Measurements from ENCODE around the gene CTDSP2. TPM values are rescaled to one million over a fixed set of nuclear protein-coding genes. Genes with fewer than 3 reads are reported as not detected.
"Not testable (repeated sequence)": the region's sequence is repeated elsewhere in the genome, so short reads cannot be mapped to it uniquely, and the experiment has no call there.

The CTDSP2 gene
- total and polyA plus RNA-seq, 2 experiments from 2014 or later: 52.7 to 97.3 TPM

GRCh38 chr12:57776247-57776587, 70.3 kb downstream of the CTDSP2 start:
- H3K27ac ChIP-seq: no peak overlapping the region
- no peaks in the 10 kb centered on the region for H3K9me3 ChIP-seq (ENCODE audit: low read depth)
- no peaks in the 10 kb centered on the region; the same call in 1 of the 2 replicates for H3K4me1 ChIP-seq (ENCODE audit: insufficient read depth)
- WGBS, 2 experiments (ENCODE audit: low coverage in 1 of 2, low lambda C conversion rate in 2 of 2, missing lambda C conversion rate in 2 of 2): 69 to 90% methylated on average over 2 of the region's 2 CpGs
- TF ChIP-seq EZH2phosphoT487 (IDR thresholded peaks at IDR 0.05; ENCODE audit: insufficient read depth, low read depth) (no peak), EZH2 (IDR thresholded peaks at IDR 0.05; ENCODE audit: insufficient read depth, poor library complexity, severe bottlenecking) (no peak)
- in situ Hi-C loops (cut with MboI): no loop called here
- H3K79me2 ChIP-seq (ENCODE audit: insufficient read depth): peaks cover 20% of the 10 kb centered on the region
- no peak for DNase-seq
- H3K4me2 ChIP-seq (ENCODE audit: unreplicated experiment): no peak overlapping the region
- H3K9me2 ChIP-seq (ENCODE audit: insufficient read depth): no peaks in the 10 kb centered on the region
- no peak overlapping the region for H3K9ac ChIP-seq
- H4K20me1 ChIP-seq (ENCODE audit: insufficient read depth): no peaks in the 10 kb centered on the region
- no peak overlapping the region for H3K4me3 ChIP-seq
- peaks cover 6% of the 10 kb centered on the region for H3F3A ChIP-seq (ENCODE audit: insufficient read depth)
- H3K36me3 ChIP-seq (ENCODE audit: low read depth): no peaks in the 10 kb centered on the region
- H2AFZ ChIP-seq: no peak overlapping the region
- H3K27me3 ChIP-seq (replicated peaks; ENCODE audit: insufficient read depth): no peaks in the 10 kb centered on the region

GRCh38 chr12:57775563-57776246, 70.8 kb downstream of the CTDSP2 start:
- no peaks in the 10 kb centered on the region for H3K9me3 ChIP-seq (ENCODE audit: low read depth)
- WGBS, 2 experiments (ENCODE audit: low coverage in 1 of 2, low lambda C conversion rate in 2 of 2, missing lambda C conversion rate in 2 of 2): 72 to 76% methylated on average over 4 of the region's 4 CpGs
- H3K4me3 ChIP-seq: no peak overlapping the region
- DNase-seq: no peak
- H4K20me1 ChIP-seq (ENCODE audit: insufficient read depth): no peaks in the 10 kb centered on the region
- H3K79me2 ChIP-seq (ENCODE audit: insufficient read depth): peaks cover 25% of the 10 kb centered on the region
- H3F3A ChIP-seq (ENCODE audit: insufficient read depth): peaks cover under 1% of the 10 kb centered on the region; the same call in 1 of the 2 replicates
- H3K9me2 ChIP-seq (ENCODE audit: insufficient read depth): no peaks in the 10 kb centered on the region
- no peaks in the 10 kb centered on the region for H3K27me3 ChIP-seq (replicated peaks; ENCODE audit: insufficient read depth)
- TF ChIP-seq EZH2 (IDR thresholded peaks at IDR 0.05; ENCODE audit: insufficient read depth, poor library complexity, severe bottlenecking) (no peak), EZH2phosphoT487 (IDR thresholded peaks at IDR 0.05; ENCODE audit: insufficient read depth, low read depth) (no peak)
- H3K9ac ChIP-seq: no peak overlapping the region
- no peaks in the 10 kb centered on the region for H3K36me3 ChIP-seq (ENCODE audit: low read depth)
- in situ Hi-C loops (cut with MboI): no loop called here
- peaks cover 3% of the 10 kb centered on the region for H3K4me1 ChIP-seq (ENCODE audit: insufficient read depth)
- H2AFZ ChIP-seq: no peak overlapping the region
- H3K4me2 ChIP-seq (ENCODE audit: unreplicated experiment): no peak overlapping the region
- no peak overlapping the region for H3K27ac ChIP-seq

DNA sequence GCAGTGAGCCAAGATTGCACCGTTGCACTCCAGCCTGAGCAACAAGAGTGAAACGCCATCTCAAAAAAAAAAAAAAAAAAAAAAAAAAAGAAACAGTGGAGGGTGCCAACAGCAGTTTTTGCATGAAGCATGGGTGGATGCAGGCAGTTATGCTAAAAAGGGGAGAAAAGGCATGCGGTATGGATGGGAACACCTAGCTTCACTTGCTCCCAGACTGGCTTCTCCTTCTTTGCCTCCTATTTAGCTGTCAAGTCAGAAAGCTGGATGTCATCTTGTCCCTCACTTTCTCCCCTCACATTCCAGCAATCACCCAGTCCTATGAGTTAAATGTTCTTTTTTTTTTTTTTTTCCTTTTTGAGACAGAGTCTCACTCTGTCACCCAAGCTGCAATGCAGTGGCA, 71.5 kb downstream of the CTDSP2 start:
- TF ChIP-seq EZH2phosphoT487 (IDR thresholded peaks at IDR 0.05; ENCODE audit: insufficient read depth, low read depth) (no peak), EZH2 (IDR thresholded peaks at IDR 0.05; ENCODE audit: insufficient read depth, poor library complexity, severe bottlenecking) (no peak)

DNA sequence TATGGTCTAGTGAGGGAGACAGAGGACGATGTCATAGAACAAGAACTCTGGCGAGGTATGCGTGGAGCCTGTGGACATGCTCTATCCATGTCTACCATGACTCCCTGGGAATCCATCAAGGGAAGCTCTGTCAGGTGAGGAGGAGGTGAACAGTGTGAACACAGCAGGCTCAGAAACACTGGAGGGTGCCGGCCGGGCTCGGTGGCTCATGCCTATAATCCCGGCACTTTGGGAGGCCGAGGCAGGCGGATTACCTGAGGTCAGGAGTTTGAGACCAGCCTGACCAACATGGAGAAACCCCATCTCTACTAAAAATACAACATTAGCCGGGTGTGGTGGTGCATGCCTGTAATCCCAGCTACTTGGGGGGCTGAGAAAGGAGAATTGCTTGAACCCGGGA, 71.9 kb downstream of the CTDSP2 start:
- H3F3A ChIP-seq (ENCODE audit: insufficient read depth); H3K4me1 ChIP-seq (ENCODE audit: insufficient read depth); H3K27me3 ChIP-seq (replicated peaks; ENCODE audit: insufficient read depth); H2AFZ ChIP-seq; H4K20me1 ChIP-seq (ENCODE audit: insufficient read depth); H3K9me3 ChIP-seq (ENCODE audit: low read depth); H3K4me2 ChIP-seq (ENCODE audit: unreplicated experiment); H3K9ac ChIP-seq; H3K36me3 ChIP-seq (ENCODE audit: low read depth); in situ Hi-C loops (cut with MboI); H3K4me3 ChIP-seq; H3K27ac ChIP-seq; H3K9me2 ChIP-seq (ENCODE audit: insufficient read depth); DNase-seq: not testable (repeated sequence)
- 78 to 79% methylated on average over 11 of the region's 11 CpGs for WGBS, 2 experiments (ENCODE audit: low coverage in 1 of 2, low lambda C conversion rate in 2 of 2, missing lambda C conversion rate in 2 of 2)
- peaks cover 31% of the 10 kb centered on the region for H3K79me2 ChIP-seq (ENCODE audit: insufficient read depth)

More for the DNA sequence above, 71.5 kb downstream of the CTDSP2 start:
- no peak for DNase-seq
- H3K36me3 ChIP-seq (ENCODE audit: low read depth): no peaks in the 10 kb centered on the region
- no peak overlapping the region for H3K4me3 ChIP-seq
- no peaks in the 10 kb centered on the region for H3K27me3 ChIP-seq (replicated peaks; ENCODE audit: insufficient read depth)
- no peaks in the 10 kb centered on the region for H4K20me1 ChIP-seq (ENCODE audit: insufficient read depth)
- in situ Hi-C loops (cut with MboI): no loop called here
- no peak overlapping the region for H3K27ac ChIP-seq
- H3K4me1 ChIP-seq (ENCODE audit: insufficient read depth): peaks cover 3% of the 10 kb centered on the region
- no peak overlapping the region for H3K9ac ChIP-seq
- H3F3A ChIP-seq (ENCODE audit: insufficient read depth): no peaks in the 10 kb centered on the region; the same call in 1 of the 2 replicates
- WGBS, 2 experiments (ENCODE audit: low coverage in 1 of 2, low lambda C conversion rate in 2 of 2, missing lambda C conversion rate in 2 of 2): 61 to 73% methylated on average over 2 to 3 of the region's 3 CpGs
- H2AFZ ChIP-seq: no peak overlapping the region
- H3K4me2 ChIP-seq (ENCODE audit: unreplicated experiment): no peak overlapping the region
- H3K79me2 ChIP-seq (ENCODE audit: insufficient read depth): peaks cover 31% of the 10 kb centered on the region
- no peaks in the 10 kb centered on the region for H3K9me2 ChIP-seq (ENCODE audit: insufficient read depth)
- H3K9me3 ChIP-seq (ENCODE audit: low read depth): no peaks in the 10 kb centered on the region

All from GM23248 (cell line).